Measurements from ENCODE around the gene ACTG1.

Gene ACTG1

DNA sequence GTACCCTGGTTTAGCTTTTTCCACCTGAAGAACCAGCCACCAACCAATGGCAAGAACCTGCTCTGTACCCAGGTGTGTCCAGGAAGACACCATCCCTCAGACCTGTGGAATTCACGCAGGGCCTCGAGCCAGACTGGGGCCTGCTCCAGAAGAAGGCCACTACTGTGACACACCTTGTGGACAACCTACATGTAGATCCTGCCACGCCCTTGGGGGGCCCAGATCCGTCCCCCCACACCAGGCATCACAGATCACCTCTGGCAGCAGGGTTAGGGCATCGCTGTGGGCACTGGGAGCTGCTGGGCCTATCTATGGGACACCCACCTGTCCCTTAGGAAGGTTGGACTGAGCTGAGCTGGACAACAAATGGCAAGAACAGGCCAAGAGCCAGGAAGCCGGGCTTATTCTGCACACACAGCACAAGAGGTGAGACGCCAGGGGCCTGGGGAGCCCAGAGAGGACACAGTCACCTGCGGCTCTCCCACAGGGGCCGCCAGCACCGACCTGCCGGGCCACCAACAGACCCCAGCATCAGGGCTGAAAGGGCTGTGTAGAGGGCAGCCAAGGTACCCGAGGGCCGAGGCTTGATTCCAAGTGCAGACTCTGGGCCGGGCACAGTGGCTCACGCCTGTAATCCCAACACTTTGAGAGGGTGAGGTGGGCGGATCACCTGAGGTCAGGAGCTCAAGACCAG is 31.8 kb upstream of the ACTG1 start:
- DNase-seq = no peak

DNA sequence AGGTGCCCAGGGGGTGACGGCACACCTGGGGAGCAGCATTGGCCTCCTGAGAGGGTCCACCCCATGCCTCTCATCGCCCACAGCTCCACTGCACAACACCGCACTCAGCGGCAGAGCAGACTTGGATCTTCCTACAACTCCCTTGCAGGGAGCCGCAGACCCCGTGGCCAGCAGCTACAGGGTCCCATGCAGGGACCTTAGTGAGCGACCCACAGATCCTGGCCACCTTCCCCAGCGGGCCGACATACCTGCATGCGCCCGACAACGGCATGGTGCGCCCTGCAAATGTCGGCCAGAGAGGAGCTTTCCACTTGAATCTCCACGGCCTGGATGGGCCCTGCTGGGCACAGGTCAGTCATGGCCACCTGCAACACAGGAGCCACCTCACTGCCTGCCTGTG is 31.2 kb upstream of the ACTG1 start:
- DNase-seq = no peak

DNA sequence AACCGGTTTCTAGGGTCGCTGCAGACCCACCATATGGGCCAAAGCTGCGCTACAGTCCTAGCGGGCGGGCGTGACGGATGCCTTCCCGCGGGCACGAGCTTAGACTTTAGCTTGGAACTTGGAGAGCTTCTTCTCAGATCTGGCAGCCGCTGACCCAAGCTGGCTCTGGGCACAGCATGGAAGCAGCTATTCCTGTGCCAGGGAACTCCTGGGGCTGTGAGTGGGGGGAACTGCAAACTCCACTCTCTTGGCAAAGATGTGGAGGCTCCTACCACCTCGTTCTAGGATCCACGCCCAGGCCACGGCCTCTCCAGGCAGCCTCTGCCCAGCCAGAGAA is 30.7 kb upstream of the ACTG1 start:
- no peak for DNase-seq

DNA sequence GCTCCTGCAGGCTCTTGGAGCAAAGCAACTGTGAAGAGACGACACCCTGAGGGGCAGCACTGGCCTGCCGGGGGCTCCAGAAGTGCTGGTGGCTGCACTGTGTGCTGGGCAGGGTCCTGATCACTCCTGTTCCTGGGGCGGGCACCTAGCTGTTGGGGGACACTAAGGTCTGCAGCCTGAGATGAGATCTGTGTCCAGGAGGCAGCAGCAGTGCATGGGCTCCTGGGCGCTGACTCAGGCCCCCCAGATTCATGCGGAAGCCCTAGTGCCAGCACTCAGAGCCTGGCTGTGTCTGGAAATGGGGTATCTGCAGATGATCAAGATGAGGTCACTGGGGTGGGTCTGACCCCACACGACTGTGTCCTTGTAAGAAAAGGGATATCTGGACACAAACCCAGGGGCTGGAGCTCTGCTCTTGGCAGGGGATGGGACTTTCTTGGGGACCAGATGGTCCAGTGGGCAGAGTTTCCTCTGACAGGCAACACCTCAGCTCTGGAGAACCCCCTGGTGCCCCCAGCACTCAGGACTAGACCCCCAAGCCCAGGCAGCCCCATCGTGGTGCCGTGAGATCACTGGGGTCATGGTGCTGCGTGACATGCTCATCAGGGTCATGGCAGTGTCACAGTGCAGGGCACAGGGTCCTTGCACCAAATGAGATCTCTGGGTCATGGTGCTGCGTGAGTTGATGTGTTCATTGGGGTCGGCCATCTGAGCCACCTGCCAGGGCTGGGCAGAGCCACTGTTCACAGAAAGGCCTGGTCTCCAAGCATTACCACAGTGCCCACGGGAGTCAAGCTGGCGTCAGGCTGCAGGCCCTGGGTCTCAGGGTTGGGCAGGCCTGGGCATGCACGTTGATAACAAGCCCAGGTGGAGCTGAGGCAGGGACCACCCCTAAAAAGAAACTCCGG is 30.1 kb upstream of the ACTG1 start:
- DNase-seq = no peak

DNA sequence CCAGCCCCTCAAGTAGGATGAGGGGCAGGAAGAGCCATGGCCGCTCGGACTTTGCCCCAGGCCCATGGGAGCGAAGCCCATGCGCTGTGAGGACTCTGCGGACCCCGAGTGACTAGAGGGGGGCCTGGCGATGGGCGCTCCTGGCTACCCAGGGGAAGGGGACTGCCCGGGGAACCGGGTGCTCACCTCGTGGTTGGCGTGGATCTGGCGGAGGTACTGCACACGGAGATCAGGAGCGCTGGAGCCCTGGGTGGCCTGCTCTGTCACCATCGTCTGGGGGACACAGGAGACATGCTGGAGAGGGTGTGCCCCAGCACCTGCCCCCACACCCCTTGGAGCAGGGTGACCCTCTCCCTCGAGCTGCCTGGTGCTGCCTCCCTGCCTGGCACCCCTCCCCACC is 28.5 kb upstream of the ACTG1 start:
- no peak for DNase-seq

DNA sequence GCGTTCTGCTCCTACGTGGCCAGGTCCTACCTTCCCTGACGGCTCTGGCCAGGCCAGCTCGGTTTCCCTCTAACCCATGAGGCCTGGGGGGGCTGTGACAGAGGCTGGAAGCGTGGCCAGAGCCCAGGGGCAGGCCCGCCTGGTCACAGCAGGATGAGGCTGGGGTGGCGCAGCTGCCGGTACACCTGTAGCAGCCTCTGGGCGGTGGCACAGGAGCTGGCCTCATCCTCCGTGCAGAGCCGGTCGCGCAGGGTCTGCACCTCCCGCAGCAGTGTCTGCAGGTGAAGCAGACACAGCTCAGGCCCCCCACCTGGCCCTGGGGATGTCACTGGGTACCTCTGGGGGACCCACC is 28.1 kb upstream of the ACTG1 start:
- DNase-seq = no peak

- DNase-seq = no peak
Measured at GRCh38 chr17:81539961-81540675, 27.5 kb upstream of the ACTG1 start.

DNA sequence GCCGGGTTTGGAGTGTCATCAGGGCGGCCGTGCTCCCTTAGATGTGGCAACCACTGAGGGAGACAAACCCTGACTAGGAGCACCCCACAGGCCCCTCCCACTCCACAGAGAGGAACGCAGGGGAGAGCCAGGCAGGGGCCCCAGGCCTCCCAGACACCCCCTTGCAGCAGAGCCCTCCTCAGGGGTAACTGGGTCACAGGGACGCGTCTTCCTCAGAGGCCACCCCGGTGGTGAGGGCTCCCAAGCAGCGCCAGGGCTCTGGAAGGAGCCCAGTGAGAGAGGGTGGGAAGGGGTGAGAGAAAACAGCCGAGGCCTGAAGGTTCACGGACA is 26.9 kb upstream of the ACTG1 start:
- DNase-seq = no peak

- DNase-seq = no peak
Measured at GRCh38 chr17:81538651-81539570, 26.3 kb upstream of the ACTG1 start.

- DNase-seq = peak; percentile 92
Measured at GRCh38 chr17:81537856-81538555, 25.4 kb upstream of the ACTG1 start.

DNA sequence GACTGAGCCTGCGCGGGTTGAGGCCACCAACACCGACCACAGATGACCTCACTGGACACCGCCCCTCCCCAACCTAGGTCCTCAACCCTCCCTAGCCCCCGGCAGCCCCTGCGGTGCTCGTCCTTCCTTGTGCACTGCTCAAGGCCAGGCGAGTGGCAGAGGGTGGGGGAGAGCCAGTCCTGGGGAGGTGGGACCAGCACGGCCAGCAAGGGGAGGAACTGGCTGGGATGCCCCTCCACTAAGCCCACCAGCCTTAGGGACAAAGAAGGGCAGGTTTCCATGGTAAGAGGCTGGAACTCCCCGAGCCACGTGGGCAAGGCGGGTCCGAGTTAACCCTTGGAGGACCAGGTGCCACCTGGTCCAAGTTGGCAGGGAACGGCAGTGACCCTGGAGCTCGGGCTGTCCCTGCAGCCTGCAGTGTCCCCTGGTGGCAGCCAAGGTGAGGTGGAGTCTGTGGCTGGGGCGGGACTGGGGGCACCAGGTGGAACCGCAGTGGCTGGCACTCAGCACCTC is 24.8 kb upstream of the ACTG1 start:
- peak; percentile 62 for DNase-seq

DNA sequence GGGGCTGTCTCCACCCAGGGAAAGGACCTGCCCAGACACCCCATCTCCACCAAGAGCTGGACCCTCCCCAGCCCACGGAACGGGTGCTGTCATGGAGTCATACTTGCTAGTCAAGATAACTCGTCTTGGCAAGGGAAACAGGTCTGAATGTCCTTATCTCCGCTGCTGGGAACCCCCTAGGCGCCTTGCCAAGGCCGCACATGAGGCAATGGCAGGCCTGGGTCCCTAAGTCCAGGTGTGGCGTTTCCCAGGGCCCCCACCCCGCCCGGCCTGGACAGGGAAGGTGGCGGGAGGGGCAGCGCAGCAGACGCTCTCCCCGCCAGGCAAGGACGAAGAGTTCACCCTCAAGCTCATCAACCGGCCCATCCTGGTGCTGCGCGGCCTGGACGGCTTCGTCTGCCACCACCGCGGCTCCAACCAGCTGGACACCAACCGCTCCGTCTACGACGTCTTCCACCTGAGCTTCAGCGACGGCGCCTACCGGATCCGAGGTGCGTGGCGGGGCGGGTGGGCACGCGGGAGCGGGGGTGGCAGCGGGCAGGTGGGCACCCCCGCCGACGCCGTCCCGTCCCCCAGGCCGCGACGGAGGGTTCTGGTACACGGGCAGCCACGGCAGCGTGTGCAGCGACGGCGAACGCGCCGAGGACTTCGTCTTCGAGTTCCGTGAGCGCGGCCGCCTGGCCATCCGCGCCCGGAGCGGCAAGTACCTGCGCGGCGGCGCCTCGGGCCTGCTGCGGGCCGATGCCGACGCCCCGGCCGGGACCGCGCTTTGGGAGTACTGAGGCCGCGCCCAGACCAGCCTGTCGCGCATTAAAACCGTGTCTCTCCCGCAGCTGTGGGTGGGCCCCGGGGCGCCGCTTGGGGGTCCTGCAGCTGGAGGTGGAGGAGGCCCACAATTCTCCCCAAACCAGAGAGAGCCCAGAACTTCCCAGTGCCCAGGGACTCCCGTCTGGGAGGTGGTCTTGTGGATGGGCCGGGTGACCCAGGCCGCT is 24.0 kb upstream of the ACTG1 start:
- peak; percentile 51 for DNase-seq

GRCh38 chr17:81535480-81536298 is 23.1 kb upstream of the ACTG1 start:
- DNase-seq = no peak

- DNase-seq = no peak
Measured at GRCh38 chr17:81535007-81535328, 22.4 kb upstream of the ACTG1 start.

- peak; percentile 64 for DNase-seq
Measured at GRCh38 chr17:81534157-81535006, 21.8 kb upstream of the ACTG1 start.

DNA sequence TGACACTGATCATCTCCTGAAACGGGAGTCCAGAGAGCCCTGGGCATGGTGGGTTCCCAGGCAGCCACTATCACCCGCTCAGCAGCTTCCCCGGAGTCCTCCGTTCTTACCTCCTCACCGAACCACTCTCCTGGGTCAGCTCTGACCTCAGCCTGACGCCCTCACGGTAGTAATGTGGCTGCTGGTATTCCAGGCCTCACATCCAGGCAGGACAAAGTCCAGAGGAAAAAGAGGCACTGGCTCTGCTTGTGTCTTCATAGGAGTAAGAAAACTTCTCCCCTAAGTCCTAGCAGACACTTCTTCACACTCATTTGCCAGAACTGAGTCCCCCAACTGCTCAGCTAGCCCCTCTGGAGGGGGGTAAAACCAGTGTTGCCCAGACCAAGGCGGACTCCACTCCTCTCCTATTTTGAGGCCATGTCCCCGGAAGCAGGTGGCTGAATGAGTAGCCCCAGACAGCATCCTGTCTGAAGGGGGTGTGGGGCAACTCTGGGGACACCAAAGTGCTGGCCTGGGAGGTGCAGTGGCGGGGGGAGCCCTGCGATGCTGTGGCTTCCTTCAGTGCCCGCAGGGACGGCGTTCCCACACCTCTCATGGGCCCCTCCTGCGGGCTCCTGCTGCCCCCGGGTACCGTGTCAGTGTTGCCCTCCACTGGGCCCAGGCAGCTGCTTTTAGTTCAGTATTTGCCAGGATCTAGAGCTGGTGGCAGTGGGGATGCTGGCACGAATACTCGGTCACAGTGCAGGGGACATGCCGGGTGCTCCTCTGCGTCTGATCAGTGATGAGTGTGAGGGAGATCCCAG is 20.9 kb upstream of the ACTG1 start:
- DNase-seq = no peak

DNA sequence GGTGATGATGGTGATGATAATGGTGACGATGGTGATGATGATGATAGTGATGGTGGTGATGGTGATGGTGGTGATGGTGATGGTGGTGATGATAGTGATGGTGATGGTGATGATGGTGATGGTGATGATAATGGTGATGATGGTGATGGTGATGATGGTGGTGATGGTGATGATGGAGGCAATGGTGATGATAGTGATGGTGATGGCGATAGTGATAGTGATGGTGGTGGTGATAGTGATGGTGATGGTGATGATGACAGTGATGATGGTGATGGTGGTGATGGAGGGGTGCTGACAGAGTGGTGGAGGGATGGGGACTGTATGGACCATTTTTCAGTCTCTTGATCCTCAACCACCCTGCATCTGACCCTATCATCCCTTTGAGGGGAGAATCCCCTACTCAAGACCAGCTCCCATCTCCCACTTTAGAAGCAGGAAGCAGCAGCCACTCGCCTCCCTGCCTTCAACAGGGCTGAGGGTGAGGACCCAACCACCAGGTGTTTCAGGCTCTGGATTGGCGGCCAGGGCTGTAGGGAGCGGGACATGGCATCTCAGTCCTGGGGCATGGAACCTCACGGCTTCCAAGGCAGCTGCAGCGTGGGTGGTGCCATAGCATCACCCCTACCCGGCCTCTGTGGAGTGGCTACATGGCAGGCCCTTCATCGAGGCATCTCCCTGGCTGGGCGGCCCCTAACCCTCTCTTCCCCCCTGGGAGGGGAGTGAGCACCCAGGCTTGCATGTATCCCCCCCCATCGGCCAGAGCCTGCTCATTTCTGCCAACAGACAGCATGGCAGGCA is 20.1 kb upstream of the ACTG1 start:
- DNase-seq = no peak
